ENCODE results near the gene EXOC4. TPM values are rescaled to one million over a fixed set of nuclear protein-coding genes. Genes with fewer than 3 reads are reported as not detected.

Gene EXOC4
- polyA plus RNA-seq, 2 donors: 11.1 to 19.0 TPM

- Histone ChIP-seq H3K27me3 (ENCODE audit: control insufficient read depth in 1 of 2, insufficient read depth in 2 of 2, low read length in 2 of 2) (no peaks in the 10 kb centered on the region), H3K9me3 (ENCODE audit: control insufficient read depth in 2 of 2, insufficient read depth in 1 of 2, low read depth in 1 of 2, low read length in 1 of 2) (no peaks in the 10 kb centered on the region), H3K36me3 (ENCODE audit: control insufficient read depth in 2 of 2, insufficient read depth in 2 of 2, low read length in 1 of 2) (no peaks in the 10 kb centered on the region), H3K4me3 (ENCODE audit: low read depth in 1 of 2, low read length in 2 of 2) (no peak overlapping the region), H3K4me1 (ENCODE audit: control insufficient read depth in 2 of 2, insufficient read depth in 2 of 2, low read length in 1 of 2) (no peaks in the 10 kb centered on the region), H3K27ac (ENCODE audit: low read depth in 2 of 2, low read length in 1 of 2) (no peak overlapping the region)
- WGBS, 2 donors: 91 to 92% methylated on average over 4 of the region's 4 CpGs
Observed at GRCh38 chr7:134104166-134104565, 851.3 kb downstream of the EXOC4 start.

DNA sequence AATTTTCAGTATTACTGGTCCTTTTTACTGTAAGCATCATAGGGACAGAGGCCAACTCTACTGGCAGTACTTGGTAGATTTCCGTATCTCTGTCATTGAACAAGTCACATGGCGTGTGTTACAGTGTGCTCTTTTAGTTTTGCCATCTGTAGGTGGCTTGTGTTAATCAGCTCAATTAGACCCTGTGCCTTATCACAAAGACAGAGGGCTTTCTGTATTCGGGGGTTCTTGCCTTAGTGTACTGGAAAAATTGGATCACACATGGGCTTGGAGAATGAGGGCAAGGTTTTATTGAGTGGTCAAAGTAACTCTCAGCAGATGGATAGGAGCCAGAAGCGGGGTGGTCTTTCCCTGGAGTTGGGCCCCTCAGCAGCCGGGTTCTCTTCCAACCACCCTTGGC is 853.0 kb downstream of the EXOC4 start:
- WGBS, 2 donors: 89 to 90% methylated on average over 5 of the region's 5 CpGs

DNA sequence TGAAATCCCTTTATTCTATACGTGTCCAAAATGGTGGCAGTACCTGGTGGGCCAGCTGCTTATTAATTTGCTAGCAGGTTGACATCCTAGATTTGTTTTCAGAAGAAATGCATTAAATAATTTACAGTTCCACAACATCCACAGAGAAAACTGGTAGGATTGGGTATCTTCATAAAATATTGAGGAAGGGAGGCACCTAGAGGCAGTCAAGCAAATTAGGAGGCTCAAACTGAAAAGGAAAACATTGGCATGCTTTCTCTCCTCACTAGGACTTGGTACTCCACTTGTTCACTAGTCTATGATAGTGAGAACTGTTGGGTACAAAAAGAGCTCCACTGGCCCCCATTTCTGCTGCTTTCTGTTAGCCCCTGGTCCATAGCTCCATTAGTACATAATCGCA is 855.9 kb downstream of the EXOC4 start:
- no peaks in the 10 kb centered on the region for H3K9me3 ChIP-seq (ENCODE audit: control insufficient read depth in 2 of 2, insufficient read depth in 1 of 2, low read depth in 1 of 2, low read length in 1 of 2)
- no peaks in the 10 kb centered on the region for H3K4me1 ChIP-seq (ENCODE audit: control insufficient read depth in 2 of 2, insufficient read depth in 2 of 2, low read length in 1 of 2)
- no peaks in the 10 kb centered on the region for H3K27me3 ChIP-seq (ENCODE audit: control insufficient read depth in 1 of 2, insufficient read depth in 2 of 2, low read length in 2 of 2)
- H3K4me3 ChIP-seq (ENCODE audit: low read depth in 1 of 2, low read length in 2 of 2): no peak overlapping the region
- no peaks in the 10 kb centered on the region for H3K36me3 ChIP-seq (ENCODE audit: control insufficient read depth in 2 of 2, insufficient read depth in 2 of 2, low read length in 1 of 2)
- no peak overlapping the region for H3K27ac ChIP-seq (ENCODE audit: low read depth in 2 of 2, low read length in 1 of 2)
- WGBS, 2 donors: 48 to 98% methylated on average over 2 of the region's 2 CpGs

More for the DNA sequence above, 853.0 kb downstream of the EXOC4 start:
- Histone ChIP-seq H3K27ac (ENCODE audit: low read depth in 2 of 2, low read length in 1 of 2) (no peak overlapping the region), H3K4me1 (ENCODE audit: control insufficient read depth in 2 of 2, insufficient read depth in 2 of 2, low read length in 1 of 2) (no peaks in the 10 kb centered on the region), H3K9me3 (ENCODE audit: control insufficient read depth in 2 of 2, insufficient read depth in 1 of 2, low read depth in 1 of 2, low read length in 1 of 2) (no peaks in the 10 kb centered on the region), H3K27me3 (ENCODE audit: control insufficient read depth in 1 of 2, insufficient read depth in 2 of 2, low read length in 2 of 2) (no peaks in the 10 kb centered on the region), H3K36me3 (ENCODE audit: control insufficient read depth in 2 of 2, insufficient read depth in 2 of 2, low read length in 1 of 2) (no peaks in the 10 kb centered on the region), H3K4me3 (ENCODE audit: low read depth in 1 of 2, low read length in 2 of 2) (no peak overlapping the region)

GRCh38 chr7:134113655-134114054 is 860.8 kb downstream of the EXOC4 start:
- Histone ChIP-seq H3K27ac (ENCODE audit: low read depth in 2 of 2, low read length in 1 of 2) (no peak overlapping the region), H3K4me3 (ENCODE audit: low read depth in 1 of 2, low read length in 2 of 2) (no peak overlapping the region), H3K27me3 (ENCODE audit: control insufficient read depth in 1 of 2, insufficient read depth in 2 of 2, low read length in 2 of 2) (no peaks in the 10 kb centered on the region), H3K4me1 (ENCODE audit: control insufficient read depth in 2 of 2, insufficient read depth in 2 of 2, low read length in 1 of 2) (no peaks in the 10 kb centered on the region), H3K36me3 (ENCODE audit: control insufficient read depth in 2 of 2, insufficient read depth in 2 of 2, low read length in 1 of 2) (no peaks in the 10 kb centered on the region), H3K9me3 (ENCODE audit: control insufficient read depth in 2 of 2, insufficient read depth in 1 of 2, low read depth in 1 of 2, low read length in 1 of 2) (no peaks in the 10 kb centered on the region)

GRCh38 chr7:134114992-134115391 is 862.1 kb downstream of the EXOC4 start:
- no peaks in the 10 kb centered on the region for H3K9me3 ChIP-seq (ENCODE audit: control insufficient read depth in 2 of 2, insufficient read depth in 1 of 2, low read depth in 1 of 2, low read length in 1 of 2)
- H3K27me3 ChIP-seq (ENCODE audit: control insufficient read depth in 1 of 2, insufficient read depth in 2 of 2, low read length in 2 of 2): no peaks in the 10 kb centered on the region
- no peaks in the 10 kb centered on the region for H3K4me1 ChIP-seq (ENCODE audit: control insufficient read depth in 2 of 2, insufficient read depth in 2 of 2, low read length in 1 of 2)
- H3K27ac ChIP-seq (ENCODE audit: low read depth in 2 of 2, low read length in 1 of 2): no peak overlapping the region
- WGBS, 2 donors: 78 to 83% methylated on average over 4 of the region's 4 CpGs
- H3K4me3 ChIP-seq (ENCODE audit: low read depth in 1 of 2, low read length in 2 of 2): no peak overlapping the region
- no peaks in the 10 kb centered on the region for H3K36me3 ChIP-seq (ENCODE audit: control insufficient read depth in 2 of 2, insufficient read depth in 2 of 2, low read length in 1 of 2)

Other genes with a start within 250 kb of the EXOC4 start
- 10 to 100 TPM in 1 of 2 donors, 1 to 10 TPM in 1; 7.4 to 29.0 TPM for gene CHCHD3, start 171.0 kb upstream of the EXOC4 start, polyA plus RNA-seq